Hematopoietic multipotent progenitor cell treated with erythropoietin and hydrocortisone succinate and interleukin-3 and kit ligand, for 17 days (in vitro differentiated cells): ENCODE results near the gene GABRB2.
"Not testable (repeated sequence)": the region's sequence is repeated elsewhere in the genome, so short reads cannot be mapped to it uniquely, and the experiment has no call there.

Source experiments
- DNase-seq: peaks from one replicate; pipeline ENCODE4 v3.0.0-alpha.2; 2015; ENCODE audit warnings: low spot score

Gene GABRB2

DNA sequence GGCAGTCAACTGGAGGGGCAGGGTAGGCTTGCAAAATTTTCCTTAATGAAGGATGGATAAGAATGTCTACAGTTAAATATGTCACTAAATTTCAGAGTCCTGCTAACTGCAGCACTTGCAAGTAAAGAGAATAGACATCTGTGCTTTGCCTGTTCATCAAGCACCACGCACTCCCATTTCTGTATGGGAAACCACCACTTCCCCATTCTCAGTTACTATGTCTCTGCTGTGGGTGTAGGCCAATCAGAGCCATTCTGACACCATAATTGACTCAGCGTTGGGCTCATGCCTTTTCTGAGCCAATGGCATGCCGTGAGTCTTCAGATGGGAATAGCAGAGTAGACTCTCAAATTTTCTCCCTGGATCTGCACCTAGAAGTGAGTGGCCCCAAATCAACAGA is 247.5 kb downstream of the GABRB2 start:
- no peak for DNase-seq

- not testable (repeated sequence) for DNase-seq
Observed at GRCh38 chr5:161297388-161297787, 249.1 kb downstream of the GABRB2 start.

- no peak for DNase-seq
Observed at GRCh38 chr5:161295721-161296250, 250.7 kb downstream of the GABRB2 start.

DNA sequence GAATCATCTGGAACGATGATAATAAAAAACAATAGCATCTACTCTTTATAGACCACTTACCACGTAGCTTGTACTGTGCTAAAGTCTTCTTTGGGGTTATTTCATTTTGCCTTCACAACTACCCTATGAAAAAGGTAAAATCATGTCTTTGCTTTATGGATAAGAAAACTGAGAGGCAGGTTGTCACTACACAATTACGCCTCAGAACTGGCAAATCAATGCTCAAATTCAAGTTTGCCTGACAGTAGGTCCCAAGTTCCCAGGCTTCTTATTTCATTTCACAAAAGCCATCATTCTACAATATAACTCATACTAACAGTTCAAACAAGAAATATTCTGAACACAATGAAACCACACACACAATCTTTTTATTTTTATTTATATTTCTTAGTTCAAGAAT is 258.5 kb downstream of the GABRB2 start:
- DNase-seq = no peak

DNA sequence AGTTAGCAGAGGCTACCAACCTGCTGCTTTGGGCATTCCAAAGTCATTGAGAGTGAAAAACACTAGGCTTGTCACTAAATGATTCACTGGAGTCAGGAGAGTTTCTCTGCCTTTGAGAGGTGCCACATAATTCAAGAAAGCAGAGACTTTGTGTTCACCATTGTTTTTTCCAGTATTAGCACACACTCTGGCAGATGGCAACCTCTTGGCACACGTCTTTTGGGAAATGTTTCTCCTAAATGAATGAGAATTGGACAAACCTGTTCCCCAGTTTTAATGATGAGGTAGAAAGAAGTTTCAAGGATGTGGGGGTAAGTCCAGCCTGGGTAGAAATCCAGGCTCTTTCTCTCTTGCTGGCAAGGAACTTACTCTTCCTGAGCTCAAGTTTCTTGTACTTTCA is 259.1 kb downstream of the GABRB2 start:
- DNase-seq = no peak

DNA sequence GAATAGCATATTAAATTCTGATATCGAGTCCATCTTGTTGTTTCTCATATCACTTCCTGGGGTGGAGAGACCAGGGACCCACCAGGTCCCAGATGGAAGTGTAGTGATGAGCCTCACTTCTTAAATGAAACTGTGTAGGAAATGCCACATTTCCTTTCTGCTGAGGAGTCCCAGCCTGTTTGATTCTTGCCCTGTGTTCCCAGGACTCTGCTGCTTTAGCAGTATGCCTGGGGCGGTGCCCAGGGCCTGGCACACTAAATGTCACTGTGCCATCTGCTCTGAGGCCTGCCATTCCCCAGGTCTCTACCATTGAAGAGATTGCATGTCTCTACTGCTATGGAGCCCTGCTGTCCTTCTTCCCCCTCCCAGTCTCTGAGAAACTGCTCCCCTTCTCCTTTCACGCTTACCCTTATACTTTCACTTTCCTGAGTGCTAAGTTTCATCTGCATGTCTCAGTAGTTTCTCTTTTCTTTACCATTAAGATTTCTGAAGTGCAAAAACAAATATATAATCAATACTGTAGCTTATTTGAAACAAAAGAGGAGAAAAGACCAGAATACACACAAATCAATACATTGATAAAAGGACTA is 260.4 kb downstream of the GABRB2 start:
- no peak for DNase-seq

DNA sequence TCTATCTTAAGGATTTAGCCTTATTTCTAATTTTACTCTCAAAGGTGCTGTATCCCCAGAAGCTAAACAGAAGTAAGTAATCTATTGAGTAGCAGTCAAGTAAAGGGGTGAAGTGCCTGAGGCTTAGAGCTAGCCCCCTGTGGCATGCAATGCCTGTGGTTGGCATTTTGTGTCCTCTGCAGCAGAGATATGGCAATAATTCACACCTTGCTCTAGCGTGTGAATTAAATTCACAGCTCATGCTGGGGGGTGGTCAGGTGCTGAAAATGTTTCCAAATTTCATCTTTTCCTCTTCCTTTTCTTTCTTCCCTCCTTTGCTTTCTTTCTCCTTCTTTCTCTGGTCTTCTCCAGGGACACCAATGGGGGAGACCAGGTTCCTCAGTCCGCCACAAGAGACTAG is 262.1 kb downstream of the GABRB2 start:
- DNase-seq = no peak

GRCh38 chr5:161283296-161283695 is 263.2 kb downstream of the GABRB2 start:
- DNase-seq = no peak

- no peak for DNase-seq
Observed at GRCh38 chr5:161278739-161279660, 267.5 kb downstream of the GABRB2 start.

GRCh38 chr5:161277011-161277410 is 269.5 kb downstream of the GABRB2 start:
- no peak for DNase-seq

GRCh38 chr5:161274951-161275350 is 271.6 kb downstream of the GABRB2 start:
- DNase-seq = no peak

GRCh38 chr5:161273410-161273809 is 273.1 kb downstream of the GABRB2 start:
- DNase-seq = no peak

DNA sequence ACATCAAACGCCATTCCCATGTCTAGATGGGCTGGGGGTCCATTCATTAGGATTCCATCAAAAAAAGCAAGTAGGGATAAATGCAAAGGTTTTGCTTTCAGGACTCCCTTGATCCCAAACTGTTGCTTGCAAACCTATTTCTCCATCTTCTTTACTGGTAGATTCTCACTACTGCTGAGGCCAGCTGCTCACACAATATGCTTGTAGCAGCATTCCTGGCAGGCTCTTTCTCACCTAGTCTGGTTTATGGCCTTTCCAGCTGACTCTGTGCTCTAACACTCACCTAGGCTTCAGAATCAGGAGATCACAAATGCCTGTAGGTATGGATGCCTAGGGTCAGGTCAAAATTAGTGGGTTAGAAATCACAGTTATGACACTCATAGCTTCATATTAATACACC is 274.7 kb downstream of the GABRB2 start:
- DNase-seq = no peak

GRCh38 chr5:161269125-161269524 is 277.4 kb downstream of the GABRB2 start:
- no peak for DNase-seq

- DNase-seq = no peak
Observed at GRCh38 chr5:161266954-161267353, 279.6 kb downstream of the GABRB2 start.

- no peak for DNase-seq
Observed at GRCh38 chr5:161265006-161265405, 281.5 kb downstream of the GABRB2 start.

DNA sequence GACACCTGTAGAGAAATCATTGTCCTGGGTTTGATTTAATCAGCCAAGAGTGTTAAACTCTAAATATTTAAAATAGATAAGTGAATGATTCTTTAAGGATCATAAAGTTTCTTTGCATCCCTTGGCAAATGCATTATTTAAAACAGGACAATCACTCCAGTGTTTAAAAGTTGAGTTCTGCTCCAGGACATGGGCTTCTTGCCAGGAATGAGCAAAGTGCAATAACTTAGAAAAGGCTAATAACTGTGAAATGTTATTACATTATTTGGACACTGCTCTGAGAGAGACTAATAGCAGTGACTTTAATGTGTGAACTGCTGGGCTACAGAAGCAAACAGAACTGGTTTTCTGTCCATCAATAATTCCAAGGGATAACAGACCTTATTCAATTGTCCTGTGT is 283.3 kb downstream of the GABRB2 start:
- DNase-seq = no peak

- DNase-seq = no peak
Observed at GRCh38 chr5:161261668-161262323, 284.7 kb downstream of the GABRB2 start.

GRCh38 chr5:161258438-161258837 is 288.1 kb downstream of the GABRB2 start:
- no peak for DNase-seq

GRCh38 chr5:161256957-161257356 is 289.6 kb downstream of the GABRB2 start:
- DNase-seq = no peak

- DNase-seq = not testable (repeated sequence)
Observed at GRCh38 chr5:161252955-161253354, 293.6 kb downstream of the GABRB2 start.

DNA sequence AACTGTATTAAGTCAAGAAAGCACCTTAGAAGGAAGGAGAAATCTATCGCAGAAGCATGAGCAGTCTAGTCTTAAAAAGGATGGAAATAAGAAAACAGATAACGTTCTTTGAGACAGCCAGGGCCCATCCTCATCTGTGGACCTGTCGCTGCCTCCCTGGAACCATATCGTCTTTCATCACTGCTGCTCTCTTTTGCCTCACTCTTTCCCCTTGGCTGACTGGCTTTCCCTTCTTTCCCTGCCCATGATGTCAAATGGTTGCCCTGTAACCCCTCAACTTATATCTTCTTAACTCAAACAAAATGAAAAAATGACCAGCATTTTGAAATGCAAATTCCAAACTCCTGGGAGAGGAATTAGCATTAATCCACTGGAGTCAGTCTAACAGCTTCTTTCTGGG is 299.8 kb downstream of the GABRB2 start:
- no peak for DNase-seq

GRCh38 chr5:161245846-161246245 is 300.7 kb downstream of the GABRB2 start:
- not testable (repeated sequence) for DNase-seq
